Breast epithelium (tissue), 3 donors: ENCODE measurements around the gene TSEN15.

Experiments used
- CTCF ChIP-seq, 3 donors: fragments of 450-650 bp; IDR thresholded peaks; one replicate each; pipeline ENCODE4 v1.5.1; 2016 to 2017; ENCODE audit warnings: antibody characterized with exemption in 3 of 3, mild to moderate bottlenecking in 3 of 3, moderate library complexity in 3 of 3
- POLR2AphosphoS5 ChIP-seq, 3 donors: sonication (generic); formaldehyde crosslinking; IDR thresholded peaks; one replicate each; pipeline ENCODE4 v1.6.1; 2017; ENCODE audit warnings: antibody characterized with exemption in 3 of 3

GRCh38 chr1:184017306-184017705 is 34.2 kb upstream of the TSEN15 start:
- TF ChIP-seq CTCF (IDR thresholded peaks at IDR 0.05): no peak
- no peak for TF ChIP-seq POLR2AphosphoS5 (IDR thresholded peaks at IDR 0.05)
